ENCODE data around the gene MSL2. TPM values are rescaled to one million over a fixed set of nuclear protein-coding genes. Genes with fewer than 3 reads are reported as not detected.
"Not testable (repeated sequence)": the region's sequence is repeated elsewhere in the genome, so short reads cannot be mapped to it uniquely, and the experiment has no call there.

The MSL2 gene
- total RNA-seq, 1 donor from 2014 or later = 40.2 TPM

DNA sequence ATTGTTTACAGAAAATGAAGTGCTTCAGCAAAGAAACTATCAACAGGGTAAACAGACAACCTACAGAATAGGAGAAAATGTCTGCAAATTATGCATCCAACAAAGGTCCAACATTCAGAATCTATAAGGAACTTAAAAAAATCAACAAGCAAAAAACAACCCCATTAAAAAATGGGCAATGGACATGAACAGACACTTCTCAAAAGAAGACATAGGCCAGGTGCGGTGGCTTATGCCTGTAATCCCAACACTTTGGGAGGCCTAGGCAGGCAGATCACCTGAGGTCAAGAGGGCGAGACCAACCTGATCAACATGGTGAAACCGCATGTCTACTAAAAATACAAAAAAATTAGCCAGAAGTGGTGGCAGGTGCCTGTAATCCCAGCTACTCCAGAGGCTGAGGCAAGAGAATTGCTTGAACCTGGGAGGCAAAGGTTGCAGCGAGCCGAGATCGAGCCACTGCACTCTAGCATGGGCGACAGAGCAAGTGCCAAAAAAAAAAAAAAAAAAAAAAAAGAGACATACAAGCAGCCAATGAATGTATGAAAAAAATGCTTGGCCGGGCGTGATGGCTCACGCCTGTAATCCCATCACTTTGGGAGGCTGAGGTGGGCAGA is 2.4 kb upstream of the MSL2 start:
- not testable (repeated sequence) for DNase-seq (ENCODE audit: low spot score); H3K27ac Mint-ChIP-seq; H3K27me3 Mint-ChIP-seq (ENCODE audit: insufficient read depth); H3K4me3 Mint-ChIP-seq; H3K9me3 Mint-ChIP-seq
- peaks cover 14% of the 10 kb centered on the region for H3K36me3 Mint-ChIP-seq (ENCODE audit: low read depth)
- intact Hi-C loops (cut with micrococcal nuclease) = loop anchor here (5.0 to 10.0 kb wide), 4 partner anchors 814 to 1989 kb away; partner anchors contain the start of gene ARMC8
- peaks cover 25% of the 10 kb centered on the region for H3K4me1 Mint-ChIP-seq (ENCODE audit: low read depth)

GRCh38 chr3:136197159-136197793 is 1.1 kb upstream of the MSL2 start:
- Mint-ChIP-seq H3K4me3 (peak overlapping the region; percentile 82), H3K27me3 (ENCODE audit: insufficient read depth) (peaks cover 4% of the 10 kb centered on the region), H3K36me3 (ENCODE audit: low read depth) (peaks cover 19% of the 10 kb centered on the region), H3K9me3 (no peaks in the 10 kb centered on the region), H3K27ac (peak overlapping the region; percentile 92), H3K4me1 (ENCODE audit: low read depth) (peaks cover 38% of the 10 kb centered on the region)
- no peak for DNase-seq (ENCODE audit: low spot score)
- intact Hi-C loops (cut with micrococcal nuclease) = loop anchor here (2.0 to 10.0 kb wide), 9 partner anchors 122 to 1990 kb away; partner anchors contain the start of genes ARMC8 and SLC35G2

DNA sequence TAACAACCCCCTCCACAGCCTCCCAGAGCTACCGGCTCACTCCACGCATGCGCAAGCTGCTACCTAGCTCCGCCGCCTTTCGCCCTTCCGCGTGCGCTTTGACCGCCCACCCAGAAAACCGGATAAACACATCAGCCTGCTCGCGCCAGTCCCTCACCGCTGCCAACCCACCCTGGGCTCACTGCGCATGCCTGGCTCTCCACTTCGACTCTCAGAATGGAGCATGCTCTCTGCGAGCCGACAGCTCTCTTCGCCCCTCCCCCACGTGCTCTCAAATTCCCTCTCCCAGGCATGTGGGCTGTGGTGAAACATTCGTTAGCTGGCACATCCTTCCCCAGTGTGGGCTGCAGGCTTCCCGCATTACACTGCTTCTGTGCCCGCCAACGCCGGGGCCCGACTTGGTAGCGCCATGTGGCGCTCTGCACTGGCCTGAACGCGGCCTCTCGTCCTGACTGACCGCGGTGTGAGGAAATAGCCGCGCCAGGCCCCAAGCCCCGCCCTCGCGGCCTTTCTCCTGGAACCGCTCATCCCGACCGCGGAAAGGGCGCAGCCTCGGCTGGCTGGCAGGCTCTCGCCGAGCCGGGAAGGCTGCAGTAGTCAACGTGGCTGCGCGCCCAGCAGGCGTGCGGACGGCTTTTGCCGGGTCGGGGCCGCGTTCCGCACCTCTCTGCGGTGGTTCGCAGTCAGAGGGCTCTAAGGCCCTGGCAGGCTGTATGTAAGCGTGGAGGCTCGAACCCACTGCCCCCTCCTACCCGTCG is 445 bp upstream of the MSL2 start:
- Mint-ChIP-seq H3K4me1 (ENCODE audit: low read depth) (peaks cover 45% of the 10 kb centered on the region), H3K36me3 (ENCODE audit: low read depth) (peaks cover 23% of the 10 kb centered on the region), H3K9me3 (no peaks in the 10 kb centered on the region), H3K27ac (peak overlapping the region; percentile 92), H3K4me3 (peak overlapping the region; percentile 82), H3K27me3 (ENCODE audit: insufficient read depth) (no peaks in the 10 kb centered on the region)
- peak; percentile 98 for DNase-seq (ENCODE audit: low spot score)
- intact Hi-C loops (cut with micrococcal nuclease) = loop anchor here (1.0 to 10.0 kb wide), 12 partner anchors 54 to 1991 kb away; partner anchors contain the start of genes ARMC8, NCK1, PCCB and SLC35G2

GRCh38 chr3:136195258-136196063 is 674 bp downstream of the MSL2 start:
- H3K9me3 Mint-ChIP-seq = no peaks in the 10 kb centered on the region
- peak overlapping the region; percentile 96 for H3K27ac Mint-ChIP-seq
- H3K4me1 Mint-ChIP-seq (ENCODE audit: low read depth) = peaks cover 56% of the 10 kb centered on the region
- H3K27me3 Mint-ChIP-seq (ENCODE audit: insufficient read depth) = no peaks in the 10 kb centered on the region
- intact Hi-C loops (cut with micrococcal nuclease) = loop anchor here (1.0 to 10.0 kb wide), 13 partner anchors 43 to 1992 kb away; partner anchors contain the start of genes ARMC8, NCK1, PCCB and SLC35G2
- peak; percentile 74 for DNase-seq (ENCODE audit: low spot score)
- H3K36me3 Mint-ChIP-seq (ENCODE audit: low read depth) = peaks cover 29% of the 10 kb centered on the region
- peak overlapping the region; percentile 97 for H3K4me3 Mint-ChIP-seq

GRCh38 chr3:136194409-136195257 is 1.5 kb downstream of the MSL2 start:
- intact Hi-C loops (cut with micrococcal nuclease) = loop anchor here (1.0 to 10.0 kb wide), 7 partner anchors 12 to 1993 kb away; partner anchors contain the start of genes ANAPC13, ARMC8 and CEP63
- Mint-ChIP-seq H3K27ac (peak overlapping the region; percentile 96), H3K27me3 (ENCODE audit: insufficient read depth) (no peaks in the 10 kb centered on the region), H3K4me1 (ENCODE audit: low read depth) (peaks cover 64% of the 10 kb centered on the region), H3K9me3 (no peaks in the 10 kb centered on the region), H3K4me3 (peak overlapping the region; percentile 97), H3K36me3 (ENCODE audit: low read depth) (peaks cover 32% of the 10 kb centered on the region)
- peak; percentile 51 for DNase-seq (ENCODE audit: low spot score)

- DNase-seq (ENCODE audit: low spot score) = no peak
- H3K36me3 Mint-ChIP-seq (ENCODE audit: low read depth) = peaks cover 32% of the 10 kb centered on the region
- H3K27me3 Mint-ChIP-seq (ENCODE audit: insufficient read depth) = no peaks in the 10 kb centered on the region
- H3K9me3 Mint-ChIP-seq = no peaks in the 10 kb centered on the region
- peak overlapping the region; percentile 96 for H3K27ac Mint-ChIP-seq
- intact Hi-C loops (cut with micrococcal nuclease) = loop anchor here (1.0 to 10.0 kb wide), 4 partner anchors 11 to 1706 kb away; partner anchors contain the start of genes ANAPC13 and CEP63
- peaks cover 75% of the 10 kb centered on the region for H3K4me1 Mint-ChIP-seq (ENCODE audit: low read depth)
- H3K4me3 Mint-ChIP-seq = peak overlapping the region; percentile 97
These were observed 2.7 kb downstream of the MSL2 start for GRCh38 chr3:136193278-136194054.

- Mint-ChIP-seq H3K4me3 (peak overlapping the region; percentile 97), H3K4me1 (ENCODE audit: low read depth) (peaks cover 76% of the 10 kb centered on the region), H3K27me3 (ENCODE audit: insufficient read depth) (no peaks in the 10 kb centered on the region), H3K9me3 (no peaks in the 10 kb centered on the region), H3K27ac (peak overlapping the region; percentile 61), H3K36me3 (ENCODE audit: low read depth) (peaks cover 32% of the 10 kb centered on the region)
- no peak for DNase-seq (ENCODE audit: low spot score)
- intact Hi-C loops (cut with micrococcal nuclease) = loop anchor here (5.0 to 10.0 kb wide), 2 partner anchors 1288 to 1706 kb away; partner anchors contain the start of genes ANAPC13 and CEP63
These were observed 3.3 kb downstream of the MSL2 start for GRCh38 chr3:136192831-136193230.

DNA sequence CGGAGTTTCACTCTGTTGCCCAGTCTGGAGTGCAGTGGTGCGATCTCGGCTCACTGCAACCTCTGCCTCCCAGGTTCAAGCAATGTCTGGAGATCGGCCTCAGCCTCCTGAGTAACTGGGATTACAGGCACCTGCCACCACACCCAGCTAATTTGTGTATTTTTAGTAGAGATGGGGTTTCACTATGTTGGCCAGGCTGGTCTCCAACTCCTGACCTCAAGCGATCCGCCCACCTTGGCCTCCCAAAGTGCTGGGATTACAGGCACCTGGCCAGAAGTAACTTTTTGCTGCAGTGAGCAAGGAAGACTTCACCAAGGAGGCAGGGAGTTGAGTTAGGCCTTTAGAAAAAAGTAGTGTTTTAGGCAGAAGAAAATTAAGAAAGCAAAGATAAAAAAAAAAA is 3.9 kb downstream of the MSL2 start:
- intact Hi-C loops (cut with micrococcal nuclease) = loop anchor here (5.0 to 10.0 kb wide), 2 partner anchors 1287 to 1705 kb away; partner anchors contain the start of genes ANAPC13 and CEP63
- peaks cover 32% of the 10 kb centered on the region for H3K36me3 Mint-ChIP-seq (ENCODE audit: low read depth)
- peak overlapping the region; percentile 97 for H3K4me3 Mint-ChIP-seq
- peak overlapping the region; percentile 61 for H3K27ac Mint-ChIP-seq
- not testable (repeated sequence) for H3K27me3 Mint-ChIP-seq (ENCODE audit: insufficient read depth); DNase-seq (ENCODE audit: low spot score); H3K9me3 Mint-ChIP-seq
- H3K4me1 Mint-ChIP-seq (ENCODE audit: low read depth) = peaks cover 74% of the 10 kb centered on the region

DNA sequence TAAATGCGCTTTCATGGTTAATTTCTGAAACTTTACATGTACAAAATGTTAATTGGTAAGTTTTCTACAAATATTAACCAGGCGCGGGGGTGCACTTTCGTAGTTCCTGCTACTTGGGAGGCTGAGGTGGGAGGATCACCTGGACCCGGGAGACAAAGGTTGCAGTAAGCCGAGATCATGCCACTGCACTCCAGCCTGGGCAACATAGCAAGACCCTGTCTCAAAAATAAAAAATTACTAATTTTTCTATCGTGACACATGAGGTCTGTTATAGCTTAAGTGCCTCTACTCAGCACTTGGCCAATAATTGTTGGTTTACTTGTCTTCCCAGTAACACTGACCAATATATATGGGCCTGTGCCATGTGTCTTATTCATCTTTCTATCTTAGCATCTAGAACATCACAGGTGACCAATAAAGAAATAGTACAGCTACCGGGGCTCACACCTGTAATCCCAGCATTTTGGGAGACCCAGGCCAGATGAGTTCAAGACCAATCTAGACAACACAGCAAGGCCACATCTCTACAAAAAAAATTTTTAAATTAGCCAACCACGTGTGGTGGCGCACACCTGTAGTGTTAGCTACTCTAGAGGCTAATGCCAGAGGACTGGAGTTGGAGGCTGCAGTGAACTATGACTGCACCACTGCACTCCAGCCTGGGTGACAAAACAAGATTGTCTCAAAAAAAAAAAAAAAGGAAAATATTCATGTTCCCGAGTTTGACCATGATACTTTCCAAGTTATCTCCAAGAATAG is 6.1 kb downstream of the MSL2 start:
- H3K36me3 Mint-ChIP-seq (ENCODE audit: low read depth) = peaks cover 39% of the 10 kb centered on the region
- peak overlapping the region; percentile 97 for H3K4me3 Mint-ChIP-seq

DNA sequence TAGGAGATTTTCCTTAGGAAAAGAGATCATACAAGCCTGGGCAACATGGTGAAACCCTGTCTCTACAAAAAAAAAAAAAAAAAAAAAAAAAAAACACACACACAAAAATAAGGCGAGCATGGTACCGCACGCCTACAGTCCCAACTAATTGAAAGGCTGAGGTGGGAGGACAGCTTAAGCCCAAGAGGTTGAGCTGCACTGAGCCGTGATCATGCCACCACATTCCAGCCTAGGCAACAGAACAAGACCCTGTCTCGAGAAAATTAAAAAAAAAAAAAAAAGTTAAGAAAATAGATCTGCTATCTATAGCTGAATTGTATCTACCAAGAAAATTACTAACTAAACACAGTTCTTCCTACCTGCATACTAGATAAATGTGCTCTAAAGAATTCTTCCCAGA is 7.1 kb downstream of the MSL2 start:
- Mint-ChIP-seq H3K9me3 (no peaks in the 10 kb centered on the region), H3K36me3 (ENCODE audit: low read depth) (peaks cover 29% of the 10 kb centered on the region), H3K4me1 (ENCODE audit: low read depth) (peaks cover 81% of the 10 kb centered on the region), H3K27me3 (ENCODE audit: insufficient read depth) (no peaks in the 10 kb centered on the region), H3K27ac (no peak overlapping the region), H3K4me3 (no peak overlapping the region)
- no peak for DNase-seq (ENCODE audit: low spot score)
- intact Hi-C loops (cut with micrococcal nuclease) = no loop called here

More for the DNA sequence above, 6.1 kb downstream of the MSL2 start:
- intact Hi-C loops (cut with micrococcal nuclease) = loop anchor here (5.0 to 10.0 kb wide), 2 partner anchors 1285 to 1703 kb away; partner anchors contain the start of genes ANAPC13 and CEP63
- H3K27ac Mint-ChIP-seq = no peak overlapping the region
- H3K4me1 Mint-ChIP-seq (ENCODE audit: low read depth) = peaks cover 81% of the 10 kb centered on the region
- no peaks in the 10 kb centered on the region for H3K27me3 Mint-ChIP-seq (ENCODE audit: insufficient read depth)
- DNase-seq (ENCODE audit: low spot score) = no peak
- no peaks in the 10 kb centered on the region for H3K9me3 Mint-ChIP-seq

Measured in activated T-helper 1 cell treated with anti-CD3 and anti-CD28 coated beads, Interleukin-12 subunit alpha, Interleukin-12 subunit beta, Interleukin-2, Interleukin-4 antibody, amounts not matched to agents 30 ng/mL and 10 ng/mL and 1 ng/mL, durations not matched to agents 14 hours and 24 hours and 36 hours (primary cell).